Thoracic aorta (tissue), 2 donors: ENCODE data around the gene KLRD1. TPM values are rescaled to one million over a fixed set of nuclear protein-coding genes. Genes with fewer than 3 reads are reported as not detected.

ENCODE experiments used
- ATAC-seq: fragments of 150-250 bp; one replicate; pipeline ENCODE4 v1.8.0; 2017; ENCODE audit warnings: low read depth; ENCODE audit not compliant: insufficient number of reproducible peaks, low FRiP score
- DNase-seq: peaks from one replicate; pipeline ENCODE4 v3.0.0-alpha.2; 2020; ENCODE audit warnings: low spot score
- H3K27ac ChIP-seq, 2 donors: fragments of 200-600 bp; sonication (generic); 1 replicate in 1 of 2; 2 replicates in 1 of 2; pipeline ENCODE4 v1.5.1; 2016; ENCODE audit warnings: mild to moderate bottlenecking in 2 of 2, moderate library complexity in 2 of 2
- H3K27me3 ChIP-seq: fragments of 200-600 bp; sonication (generic); replicated peaks from 2 replicates; pipeline ENCODE4 v1.6.0; 2016; ENCODE audit warnings: mild to moderate bottlenecking; ENCODE audit not compliant: insufficient read depth
- H3K36me3 ChIP-seq: fragments of 200-600 bp; sonication (generic); one replicate; pipeline ENCODE4 v1.5.1; 2016
- H3K4me1 ChIP-seq, 2 donors: fragments of 200-600 bp; sonication (generic); 1 replicate in 1 of 2; 2 replicates in 1 of 2; pipeline versions ENCODE4 v1.5.1 to v1.6.0; 2016; ENCODE audit warnings: low read depth in 2 of 2, mild to moderate bottlenecking in 1 of 2; ENCODE audit not compliant: control insufficient read depth in 1 of 2
- H3K4me3 ChIP-seq: fragments of 200-600 bp; sonication (generic); 2 replicates; pipeline ENCODE4 v1.5.1; 2016; ENCODE audit warnings: mild to moderate bottlenecking
- H3K9me3 ChIP-seq: fragments of 200-600 bp; sonication (generic); 2 replicates; pipeline ENCODE4 v1.5.1; 2016
- CTCF ChIP-seq: fragments of 200-600 bp; sonication (generic); IDR thresholded peaks from one replicate; pipeline ENCODE4 v1.5.1; 2019; ENCODE audit warnings: antibody characterized with exemption
- total RNA-seq, 2 donors: library from RNA; depleted of rRNA; stranded (reverse); fragments of >200 nt; gene quantifications; one replicate each; pipeline versions ENCODE4 v1.1.0 to v1.2.3, GENCODE V29; 2016

KLRD1 gene
- 10 to 100 TPM in 1 of 2 donors, 1 to 10 TPM in 1; 1.9 to 13.0 TPM for total RNA-seq

- Histone ChIP-seq H3K27ac (no peak within 1 kb of the TSS), H3K4me1 (no peaks in the 10 kb centered on the region), H3K9me3 (no peaks in the 10 kb centered on the region), H3K4me3 (no peak within 1 kb of the TSS), H3K36me3 (no peaks in the 10 kb centered on the region), H3K27me3 (no peaks in the 10 kb centered on the region)
- ATAC-seq (no peak), DNase-seq (no peak)
- TF ChIP-seq CTCF = no peak
Measured at GRCh38 chr12:10307630-10308029, at the start of gene KLRD1. Gene KLRD1, plus strand, starts transcription at chr12:10307870. Its CDS starts 208 bp downstream, at chr12:10308078.

- TF ChIP-seq CTCF = no peak
- Histone ChIP-seq H3K27me3 (no peaks in the 10 kb centered on the region), H3K9me3 (no peaks in the 10 kb centered on the region), H3K36me3 (no peaks in the 10 kb centered on the region), H3K27ac (no peak overlapping the region), H3K4me1 (no peaks in the 10 kb centered on the region), H3K4me3 (no peak overlapping the region)
- no peak for ATAC-seq
- no peak for DNase-seq
Measured at GRCh38 chr12:10260927-10261326, 46.7 kb upstream of the KLRD1 start.

GRCh38 chr12:10268037-10268436 lies 39.6 kb upstream of the KLRD1 start:
- Histone ChIP-seq H3K4me3 (no peak overlapping the region), H3K27ac (no peak overlapping the region), H3K36me3 (no peaks in the 10 kb centered on the region), H3K27me3 (no peaks in the 10 kb centered on the region), H3K4me1 (no peaks in the 10 kb centered on the region), H3K9me3 (no peaks in the 10 kb centered on the region)
- TF ChIP-seq CTCF = no peak
- DNase-seq = no peak
- ATAC-seq = no peak

- Histone ChIP-seq H3K27ac (no peak overlapping the region), H3K27me3 (no peaks in the 10 kb centered on the region), H3K4me3 (no peak overlapping the region), H3K4me1 (no peaks in the 10 kb centered on the region), H3K9me3 (no peaks in the 10 kb centered on the region), H3K36me3 (no peaks in the 10 kb centered on the region)
- no peak for TF ChIP-seq CTCF
- no peak for ATAC-seq
- DNase-seq = no peak
Measured at GRCh38 chr12:10272467-10272866, 35.2 kb upstream of the KLRD1 start.

GRCh38 chr12:10276774-10277173 lies 30.9 kb upstream of the KLRD1 start:
- Histone ChIP-seq H3K27ac (no peak overlapping the region), H3K4me1 (no peaks in the 10 kb centered on the region), H3K4me3 (no peak overlapping the region), H3K36me3 (no peaks in the 10 kb centered on the region), H3K27me3 (no peaks in the 10 kb centered on the region), H3K9me3 (no peaks in the 10 kb centered on the region)
- no peak for TF ChIP-seq CTCF
- no peak for DNase-seq
- no peak for ATAC-seq
